Kidney (tissue), 14 donors: ENCODE measurements around the gene TRNP1. TPM values are rescaled to one million over a fixed set of nuclear protein-coding genes. Genes with fewer than 3 reads are reported as not detected.
A peak's percentile ranks its signal among the peaks of the same experiment; 100 is the strongest.

ENCODE experiments used
- DNase-seq, 5 donors: peaks; one replicate each; pipeline ENCODE4 v3.0.0-alpha.2; 2013 to 2020
- FAIRE-seq: peaks from 2 replicates; lab custom pipeline; 2012; peaks lifted over from hg19 to GRCh38; lab: Jason Lieb, UNC
- H3K27ac ChIP-seq, 2 donors: one replicate each; pipeline ENCODE4 v1.7.0; 2013; ENCODE audit warnings: low read depth in 2 of 2, low read length in 2 of 2, inconsistent platforms in 1 of 2
- H3K27me3 ChIP-seq: one replicate; pipeline ENCODE4 v1.7.1; 2013; ENCODE audit warnings: low read length, inconsistent platforms; ENCODE audit not compliant: control insufficient read depth, insufficient read depth
- H3K36me3 ChIP-seq, 3 donors: one replicate each; pipeline versions ENCODE4 v1.7.0 to v1.7.1; 2013; ENCODE audit warnings: low read length in 3 of 3, control low read depth in 1 of 3, inconsistent platforms in 1 of 3; ENCODE audit not compliant: insufficient read depth in 3 of 3, control insufficient read depth in 2 of 3
- H3K4me1 ChIP-seq, 3 donors: one replicate each; pipeline versions ENCODE4 v1.7.0 to v1.7.1; 2013; ENCODE audit warnings: low read length in 3 of 3, inconsistent platforms in 1 of 3, low read depth in 1 of 3; ENCODE audit not compliant: control insufficient read depth in 2 of 3, insufficient read depth in 2 of 3
- H3K4me3 ChIP-seq, 3 donors: one replicate each; pipeline versions ENCODE4 v1.7.0 to v1.8.1; 2013; ENCODE audit warnings: low read length in 3 of 3, control low read depth in 1 of 3, inconsistent platforms in 1 of 3
- H3K9ac ChIP-seq, 3 donors: one replicate each; pipeline versions ENCODE4 v1.7.0 to v1.7.1; 2013; ENCODE audit warnings: low read length in 3 of 3, control low read depth in 1 of 3, inconsistent platforms in 1 of 3
- H3K9me3 ChIP-seq, 3 donors: one replicate each; pipeline versions ENCODE4 v1.7.0 to v1.7.1; 2013; ENCODE audit warnings: low read length in 3 of 3, control low read depth in 1 of 3, inconsistent platforms in 1 of 3; ENCODE audit not compliant: control insufficient read depth in 2 of 3, insufficient read depth in 1 of 3
- intact Hi-C: fragments of 100-400 bp; cut with DNase I; formaldehyde crosslinking; loops from one replicate; pipeline ENCODE4 v1.11.1; 2022
- polyA plus RNA-seq: library from polyadenylated mRNA; stranded (reverse); fragments of 350-450 nt; fragmentation: Illumina TruSeq; extraction: RNeasy Lipid Tissue Mini Kit (QIAGEN cat#74804); gene quantifications from one replicate; pipeline ENCODE4 v1.2.3, GENCODE V29; 2014; ENCODE audit warnings: low read depth, low replicate concordance; ENCODE audit not compliant: insufficient read depth
- total RNA-seq: library from RNA; stranded (reverse); fragmentation: NEBNext Ultra II Directional; extraction: Animal tissue kit (Norgen Biotek cat#: 25700); gene quantifications from one replicate; pipeline ENCODE4 v1.2.1, GENCODE V29; 2021
- TF ChIP-seq, protein P1 (sequence below): IDR thresholded peaks from 3 replicates; pipeline ENCODE4 v1.5.1; 2012; ENCODE audit warnings: mild to moderate bottlenecking, moderate library complexity, borderline replicate concordance; ENCODE audit not compliant: insufficient read depth; ENCODE audit errors: extremely low read depth
- donor health status: control.
- donor health status: control.
- donor health status: control.
- donor health status: control.
- donor health status: control.
- donor health status: DM: yes; HTN: yes; CAD: no.
- donor health status: Normal renal cell carcinoma (clear cell type).

The TRNP1 gene
- total and polyA plus RNA-seq, 2 donors from 2014 or later: 33.0 to 38.3 TPM

DNA sequence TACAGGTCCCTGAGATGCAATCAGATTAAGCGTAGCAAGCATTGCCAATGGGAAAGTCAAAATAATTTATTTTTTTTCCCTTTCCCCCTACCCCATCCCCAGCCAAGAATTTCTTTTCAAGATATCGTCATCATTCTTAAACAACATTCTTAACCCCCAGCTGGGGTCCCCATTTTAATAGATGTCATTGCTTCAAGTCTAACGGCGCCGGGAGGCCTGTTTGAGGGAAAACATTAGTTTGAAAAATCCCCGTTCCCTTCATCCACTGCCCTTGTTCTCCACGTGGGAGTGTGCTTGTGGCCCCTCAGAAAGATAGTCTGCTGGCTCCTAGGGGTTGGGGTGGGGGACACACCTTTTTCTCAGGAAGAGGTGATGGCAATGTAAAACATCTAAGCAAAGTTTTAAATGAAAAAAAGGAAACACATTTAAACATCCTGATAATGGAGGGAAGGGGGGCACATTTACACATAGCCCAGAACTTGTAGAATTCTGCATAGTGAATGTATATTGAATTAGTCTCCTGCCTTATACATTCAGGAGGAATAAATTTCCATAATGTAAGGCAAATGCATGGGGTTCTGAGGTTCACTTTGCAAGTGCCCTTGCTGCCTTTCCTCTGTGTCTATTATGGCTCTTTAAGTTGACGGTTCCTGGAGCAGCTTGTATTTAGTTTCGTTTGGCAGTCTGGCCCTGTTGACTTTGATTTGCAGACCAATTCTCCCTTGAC lies 6.8 kb downstream of the TRNP1 start:
- H3K27ac ChIP-seq: peak overlapping the region; percentile 33 to 54
- no peak for FAIRE-seq
- TF ChIP-seq, protein P1, sequence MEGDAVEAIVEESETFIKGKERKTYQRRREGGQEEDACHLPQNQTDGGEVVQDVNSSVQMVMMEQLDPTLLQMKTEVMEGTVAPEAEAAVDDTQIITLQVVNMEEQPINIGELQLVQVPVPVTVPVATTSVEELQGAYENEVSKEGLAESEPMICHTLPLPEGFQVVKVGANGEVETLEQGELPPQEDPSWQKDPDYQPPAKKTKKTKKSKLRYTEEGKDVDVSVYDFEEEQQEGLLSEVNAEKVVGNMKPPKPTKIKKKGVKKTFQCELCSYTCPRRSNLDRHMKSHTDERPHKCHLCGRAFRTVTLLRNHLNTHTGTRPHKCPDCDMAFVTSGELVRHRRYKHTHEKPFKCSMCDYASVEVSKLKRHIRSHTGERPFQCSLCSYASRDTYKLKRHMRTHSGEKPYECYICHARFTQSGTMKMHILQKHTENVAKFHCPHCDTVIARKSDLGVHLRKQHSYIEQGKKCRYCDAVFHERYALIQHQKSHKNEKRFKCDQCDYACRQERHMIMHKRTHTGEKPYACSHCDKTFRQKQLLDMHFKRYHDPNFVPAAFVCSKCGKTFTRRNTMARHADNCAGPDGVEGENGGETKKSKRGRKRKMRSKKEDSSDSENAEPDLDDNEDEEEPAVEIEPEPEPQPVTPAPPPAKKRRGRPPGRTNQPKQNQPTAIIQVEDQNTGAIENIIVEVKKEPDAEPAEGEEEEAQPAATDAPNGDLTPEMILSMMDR: no peak
- H3K9me3 ChIP-seq: no peaks in the 10 kb centered on the region
- peaks cover 2% of the 10 kb centered on the region for H3K27me3 ChIP-seq
- intact Hi-C loops: no loop called here
- H3K4me3 ChIP-seq: no peak overlapping the region
- no peaks in the 10 kb centered on the region for H3K36me3 ChIP-seq
- H3K4me1 ChIP-seq: peaks cover 3 to 28% (median 13%) of the 10 kb centered on the region in 3 donors
- no peak overlapping the region for H3K9ac ChIP-seq
- peak in 2 of 5 donors; percentile 34 to 85 for DNase-seq

- Histone ChIP-seq H3K27me3 (no peaks in the 10 kb centered on the region), H3K27ac (peak overlapping the region; percentile 1 to 33), H3K36me3 (no peaks in the 10 kb centered on the region), H3K9me3 (no peaks in the 10 kb centered on the region), H3K9ac (no peak overlapping the region), H3K4me1 (peaks cover 3 to 30% (median 13%) of the 10 kb centered on the region in 3 donors), H3K4me3 (no peak overlapping the region)
- intact Hi-C loops: no loop called here
- DNase-seq: peak in 4 of 5 donors; percentile 66 to 90 (median 77)
- TF ChIP-seq, protein P1: no peak
- no peak for FAIRE-seq
Observed at GRCh38 chr1:27000817-27001460, 7.4 kb downstream of the TRNP1 start.

DNA sequence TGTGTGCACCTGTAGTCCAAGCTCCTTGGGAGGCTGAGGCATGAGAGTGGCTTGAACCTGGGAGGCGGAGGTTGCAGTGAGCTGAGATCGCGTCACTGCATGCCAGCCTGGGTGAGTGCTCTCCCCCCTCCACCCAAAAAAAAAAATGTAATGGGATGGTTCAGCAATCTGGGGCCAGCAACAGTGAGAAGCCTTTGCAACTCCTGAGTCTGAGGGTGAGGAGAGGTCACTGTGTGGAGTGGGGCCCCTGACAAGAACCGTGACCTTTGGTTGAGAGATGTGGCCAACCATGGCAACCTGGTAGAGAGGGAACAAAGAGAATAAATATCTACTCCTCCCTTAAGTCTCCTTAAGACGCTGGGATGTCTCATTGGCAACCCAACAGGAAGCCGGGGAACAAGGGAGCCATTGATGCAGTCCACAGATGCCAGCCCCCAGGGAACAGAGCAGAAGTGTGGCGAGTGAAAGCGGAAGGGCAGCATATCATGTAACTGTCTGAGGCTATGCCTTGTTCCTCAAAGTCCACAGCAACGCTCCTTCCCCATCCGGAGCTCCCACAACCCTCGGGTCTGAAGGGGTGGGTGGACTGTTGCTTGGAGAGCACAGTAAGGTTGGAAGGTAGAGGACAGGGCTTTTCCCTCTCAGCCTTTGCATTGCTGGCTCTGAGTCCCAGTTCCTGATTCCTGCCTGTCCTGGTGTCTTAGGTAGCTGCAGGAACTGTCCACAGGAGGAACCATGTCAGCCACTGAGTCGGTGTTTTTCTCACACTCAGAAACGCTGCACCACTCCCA lies 8.3 kb downstream of the TRNP1 start:
- no peaks in the 10 kb centered on the region for H3K36me3 ChIP-seq
- H3K27ac ChIP-seq: no peak overlapping the region
- intact Hi-C loops: no loop called here
- H3K4me3 ChIP-seq: no peak overlapping the region
- TF ChIP-seq, protein P1: no peak
- H3K27me3 ChIP-seq: no peaks in the 10 kb centered on the region
- H3K9ac ChIP-seq: no peak overlapping the region
- peak in 3 of 5 donors; percentile 57 to 66 (median 60) for DNase-seq
- peaks cover 3 to 30% (median 13%) of the 10 kb centered on the region in 3 donors for H3K4me1 ChIP-seq
- H3K9me3 ChIP-seq: no peaks in the 10 kb centered on the region
- FAIRE-seq: no peak
